ENCODE measurements around the gene SNX20. TPM values are rescaled to one million over a fixed set of nuclear protein-coding genes. Genes with fewer than 3 reads are reported as not detected.

SNX20 gene
- total RNA-seq, 1 experiment from 2014 or later, result not detected

- Histone ChIP-seq H3K36me3 (ENCODE audit: insufficient read depth, low read length, poor library complexity, severe bottlenecking) (no peaks in the 10 kb centered on the region), H3K4me1 (ENCODE audit: insufficient read depth, low read length, poor library complexity, severe bottlenecking) (no peaks in the 10 kb centered on the region), H3K27me3 (replicated peaks; ENCODE audit: insufficient read depth, low read depth, low read length, poor library complexity) (no peaks in the 10 kb centered on the region), H3K4me3 (ENCODE audit: low read depth, low read length, poor library complexity, severe bottlenecking) (no peak overlapping the region), H3K9me3 (ENCODE audit: low read depth, low read length, poor library complexity, severe bottlenecking) (no peaks in the 10 kb centered on the region), H3K27ac (ENCODE audit: low read depth, low read length, poor library complexity, severe bottlenecking) (no peak overlapping the region)
- POLR2A ChIA-PET (ENCODE audit: low non-redundant PET), result interaction anchor here (0.6 kb wide), 1 partner anchor 21 kb away, joined by 3 read pairs; no protein-coding TSS in a partner anchor
- no peak for DNase-seq (ENCODE audit: low spot score)
- TF ChIP-seq CTCF (conservative IDR thresholded peaks at IDR 0.05; ENCODE audit: low read depth, low read length), result no peak
- no peak for TF ChIP-seq EZH2 (IDR thresholded peaks at IDR 0.05; ENCODE audit: borderline replicate concordance, low read depth, low read length, poor library complexity, severe bottlenecking)
- intact Hi-C loops (cut with micrococcal nuclease; ENCODE audit: unreplicated experiment), result no loop called here
- no TSS peak for BruUV-seq (replicated peaks)
- CTCF ChIA-PET, result no interaction called here
Measured at GRCh38 chr16:50653633-50654519, 27.2 kb downstream of the SNX20 start.

GRCh38 chr16:50652836-50653425, 28.2 kb downstream of the SNX20 start:
- ChIA-PET POLR2A (ENCODE audit: low non-redundant PET) (no interaction called here), CTCF (no interaction called here)
- Histone ChIP-seq H3K27me3 (replicated peaks; ENCODE audit: insufficient read depth, low read depth, low read length, poor library complexity) (no peaks in the 10 kb centered on the region), H3K4me3 (ENCODE audit: low read depth, low read length, poor library complexity, severe bottlenecking) (no peak overlapping the region), H3K4me1 (ENCODE audit: insufficient read depth, low read length, poor library complexity, severe bottlenecking) (no peaks in the 10 kb centered on the region), H3K36me3 (ENCODE audit: insufficient read depth, low read length, poor library complexity, severe bottlenecking) (no peaks in the 10 kb centered on the region), H3K9me3 (ENCODE audit: low read depth, low read length, poor library complexity, severe bottlenecking) (no peaks in the 10 kb centered on the region), H3K27ac (ENCODE audit: low read depth, low read length, poor library complexity, severe bottlenecking) (no peak overlapping the region)
- intact Hi-C loops (cut with micrococcal nuclease; ENCODE audit: unreplicated experiment), result no loop called here
- BruUV-seq (replicated peaks), result no TSS peak
- DNase-seq (ENCODE audit: low spot score), result no peak
- no peak for TF ChIP-seq CTCF (conservative IDR thresholded peaks at IDR 0.05; ENCODE audit: low read depth, low read length)
- TF ChIP-seq EZH2 (IDR thresholded peaks at IDR 0.05; ENCODE audit: borderline replicate concordance, low read depth, low read length, poor library complexity, severe bottlenecking), result no peak

- Histone ChIP-seq H3K9me3 (ENCODE audit: low read depth, low read length, poor library complexity, severe bottlenecking) (no peaks in the 10 kb centered on the region), H3K4me1 (ENCODE audit: insufficient read depth, low read length, poor library complexity, severe bottlenecking) (no peaks in the 10 kb centered on the region), H3K27ac (ENCODE audit: low read depth, low read length, poor library complexity, severe bottlenecking) (no peak overlapping the region), H3K27me3 (replicated peaks; ENCODE audit: insufficient read depth, low read depth, low read length, poor library complexity) (no peaks in the 10 kb centered on the region), H3K4me3 (ENCODE audit: low read depth, low read length, poor library complexity, severe bottlenecking) (no peak overlapping the region), H3K36me3 (ENCODE audit: insufficient read depth, low read length, poor library complexity, severe bottlenecking) (no peaks in the 10 kb centered on the region)
- intact Hi-C loops (cut with micrococcal nuclease; ENCODE audit: unreplicated experiment), result no loop called here
- TF ChIP-seq CTCF (conservative IDR thresholded peaks at IDR 0.05; ENCODE audit: low read depth, low read length) (no peak), EZH2 (IDR thresholded peaks at IDR 0.05; ENCODE audit: borderline replicate concordance, low read depth, low read length, poor library complexity, severe bottlenecking) (no peak)
- POLR2A ChIA-PET (ENCODE audit: low non-redundant PET), result no interaction called here
- BruUV-seq (replicated peaks), result no TSS peak
- CTCF ChIA-PET, result no interaction called here
- DNase-seq (ENCODE audit: low spot score), result no peak
Measured at GRCh38 chr16:50651835-50652438, 29.2 kb downstream of the SNX20 start.
